SK-N-SH (cell line): ENCODE data around the gene BANF1.
"Not testable (repeated sequence)": the region's sequence is repeated elsewhere in the genome, so short reads cannot be mapped to it uniquely, and the experiment has no call there.

Experiments
- EP300 ChIP-seq, 2 experiments: IDR thresholded peaks; 2 replicates each; pipeline versions ENCODE4 v1.4.0 to v1.6.1; 2012; ENCODE audit warnings: borderline replicate concordance in 1 of 2, low read depth in 1 of 2, low read length in 1 of 2
- GATA2 ChIP-seq: sonication (generic); formaldehyde crosslinking; IDR thresholded peaks from 2 replicates; pipeline ENCODE4 v1.5.0; 2020; ENCODE audit warnings: mild to moderate bottlenecking, missing genetic modification reagents
- TF ChIP-seq, protein P1 (sequence below): fragments of 200-600 bp; sonication (generic); IDR thresholded peaks from 2 replicates; pipeline ENCODE4 v1.6.1; 2017; ENCODE audit warnings: antibody characterized with exemption, mild to moderate bottlenecking, moderate library complexity
- TF ChIP-seq, protein P2 (sequence below): IDR thresholded peaks from 2 replicates; pipeline ENCODE4 v1.4.0; 2012; ENCODE audit warnings: low read depth

DNA sequence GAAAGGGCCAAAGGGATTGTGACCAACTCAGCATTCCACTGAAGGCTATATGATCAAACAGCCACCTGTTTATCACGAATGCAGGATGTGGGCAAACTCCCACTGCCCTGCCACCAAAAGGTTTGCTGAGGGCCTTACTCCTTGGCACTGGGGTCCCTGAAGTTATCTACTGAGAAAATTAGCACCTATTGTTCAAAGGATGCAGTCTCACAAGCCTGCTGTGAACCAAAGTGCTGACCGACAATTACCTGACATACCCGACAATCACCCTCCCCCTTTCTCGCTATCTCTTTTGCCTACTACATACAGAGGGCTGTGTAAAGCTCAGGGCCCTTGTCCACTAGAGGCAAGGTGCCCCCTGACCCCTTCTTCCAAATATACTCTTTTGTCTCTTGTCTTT, 7.7 kb downstream of the BANF1 start:
- TF ChIP-seq GATA2 (CRISPR knock-in tag); EP300 (IDR thresholded peaks at IDR 0.05; ENCODE audit: borderline replicate concordance in 1 of 2, low read depth in 1 of 2, low read length in 1 of 2): not testable (repeated sequence)
- TF ChIP-seq, protein P1, sequence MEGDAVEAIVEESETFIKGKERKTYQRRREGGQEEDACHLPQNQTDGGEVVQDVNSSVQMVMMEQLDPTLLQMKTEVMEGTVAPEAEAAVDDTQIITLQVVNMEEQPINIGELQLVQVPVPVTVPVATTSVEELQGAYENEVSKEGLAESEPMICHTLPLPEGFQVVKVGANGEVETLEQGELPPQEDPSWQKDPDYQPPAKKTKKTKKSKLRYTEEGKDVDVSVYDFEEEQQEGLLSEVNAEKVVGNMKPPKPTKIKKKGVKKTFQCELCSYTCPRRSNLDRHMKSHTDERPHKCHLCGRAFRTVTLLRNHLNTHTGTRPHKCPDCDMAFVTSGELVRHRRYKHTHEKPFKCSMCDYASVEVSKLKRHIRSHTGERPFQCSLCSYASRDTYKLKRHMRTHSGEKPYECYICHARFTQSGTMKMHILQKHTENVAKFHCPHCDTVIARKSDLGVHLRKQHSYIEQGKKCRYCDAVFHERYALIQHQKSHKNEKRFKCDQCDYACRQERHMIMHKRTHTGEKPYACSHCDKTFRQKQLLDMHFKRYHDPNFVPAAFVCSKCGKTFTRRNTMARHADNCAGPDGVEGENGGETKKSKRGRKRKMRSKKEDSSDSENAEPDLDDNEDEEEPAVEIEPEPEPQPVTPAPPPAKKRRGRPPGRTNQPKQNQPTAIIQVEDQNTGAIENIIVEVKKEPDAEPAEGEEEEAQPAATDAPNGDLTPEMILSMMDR: not testable (repeated sequence)
- TF ChIP-seq, protein P2, sequence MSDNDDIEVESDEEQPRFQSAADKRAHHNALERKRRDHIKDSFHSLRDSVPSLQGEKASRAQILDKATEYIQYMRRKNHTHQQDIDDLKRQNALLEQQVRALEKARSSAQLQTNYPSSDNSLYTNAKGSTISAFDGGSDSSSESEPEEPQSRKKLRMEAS: not testable (repeated sequence)
